BJ (cell line): Measurements from ENCODE around the gene CFAP54. TPM values are rescaled to one million over a fixed set of nuclear protein-coding genes. Genes with fewer than 3 reads are reported as not detected.

Experiments
- CTCF ChIA-PET: fragments of 350-600 bp; formaldehyde crosslinking; extraction: SDS; loops from one replicate; lab custom pipeline; 2021; ENCODE audit warnings: antibody characterized with exemption, inconsistent platforms; lab: Yijun Ruan, JAX
- POLR2A ChIA-PET: fragments of 300-600 bp; sonication (Branson Sonifier 250); formaldehyde crosslinking; extraction: SDS; loops from one replicate; lab custom pipeline; 2021; ENCODE audit warnings: antibody characterized with exemption; lab: Charles Lee
- DNase-seq: peaks from one replicate; pipeline ENCODE4 v3.0.0-alpha.2; 2011; ENCODE audit warnings: low read depth
- H3K27me3 ChIP-seq: 2 replicates; pipeline ENCODE4 v1.6.0; 2011; ENCODE audit warnings: low read length; ENCODE audit not compliant: control insufficient read depth, insufficient read depth
- H3K36me3 ChIP-seq: 2 replicates; pipeline ENCODE4 v1.5.1; 2011; ENCODE audit warnings: low read length; ENCODE audit not compliant: control insufficient read depth, insufficient read depth
- H3K4me3 ChIP-seq: 2 replicates; pipeline ENCODE4 v1.5.1; 2011; ENCODE audit warnings: low read depth, mild to moderate bottlenecking, control low read depth, low read length
- polyA plus RNA-seq: library from polyadenylated mRNA; depleted of rRNA; stranded (reverse); fragments of >200 nt; gene quantifications from 2 replicates; pipeline ENCODE4 v1.2.3, GENCODE V29; 2011
- TF ChIP-seq, protein P1 (sequence below): IDR thresholded peaks from 2 replicates; pipeline ENCODE4 v1.5.1; 2011; ENCODE audit warnings: low read depth, mild to moderate bottlenecking, control low read depth, inconsistent platforms, low read length, moderate library complexity; ENCODE audit not compliant: insufficient read depth

The CFAP54 gene
- polyA plus RNA-seq, 1 experiment, result 0.38 TPM

- no peak for DNase-seq
- Histone ChIP-seq H3K27me3 (no peaks in the 10 kb centered on the region), H3K36me3 (no peaks in the 10 kb centered on the region), H3K4me3 (no peak overlapping the region)
- ChIA-PET CTCF (interaction anchor here (1.4 kb wide), 1 partner anchor 18 kb away, joined by 3 read pairs; the partner anchor contains the start of gene CFAP54), POLR2A (no interaction called here)
- TF ChIP-seq, protein P1, sequence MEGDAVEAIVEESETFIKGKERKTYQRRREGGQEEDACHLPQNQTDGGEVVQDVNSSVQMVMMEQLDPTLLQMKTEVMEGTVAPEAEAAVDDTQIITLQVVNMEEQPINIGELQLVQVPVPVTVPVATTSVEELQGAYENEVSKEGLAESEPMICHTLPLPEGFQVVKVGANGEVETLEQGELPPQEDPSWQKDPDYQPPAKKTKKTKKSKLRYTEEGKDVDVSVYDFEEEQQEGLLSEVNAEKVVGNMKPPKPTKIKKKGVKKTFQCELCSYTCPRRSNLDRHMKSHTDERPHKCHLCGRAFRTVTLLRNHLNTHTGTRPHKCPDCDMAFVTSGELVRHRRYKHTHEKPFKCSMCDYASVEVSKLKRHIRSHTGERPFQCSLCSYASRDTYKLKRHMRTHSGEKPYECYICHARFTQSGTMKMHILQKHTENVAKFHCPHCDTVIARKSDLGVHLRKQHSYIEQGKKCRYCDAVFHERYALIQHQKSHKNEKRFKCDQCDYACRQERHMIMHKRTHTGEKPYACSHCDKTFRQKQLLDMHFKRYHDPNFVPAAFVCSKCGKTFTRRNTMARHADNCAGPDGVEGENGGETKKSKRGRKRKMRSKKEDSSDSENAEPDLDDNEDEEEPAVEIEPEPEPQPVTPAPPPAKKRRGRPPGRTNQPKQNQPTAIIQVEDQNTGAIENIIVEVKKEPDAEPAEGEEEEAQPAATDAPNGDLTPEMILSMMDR, result no peak
Measured at GRCh38 chr12:96471368-96472050, 17.9 kb upstream of the CFAP54 start.

DNA sequence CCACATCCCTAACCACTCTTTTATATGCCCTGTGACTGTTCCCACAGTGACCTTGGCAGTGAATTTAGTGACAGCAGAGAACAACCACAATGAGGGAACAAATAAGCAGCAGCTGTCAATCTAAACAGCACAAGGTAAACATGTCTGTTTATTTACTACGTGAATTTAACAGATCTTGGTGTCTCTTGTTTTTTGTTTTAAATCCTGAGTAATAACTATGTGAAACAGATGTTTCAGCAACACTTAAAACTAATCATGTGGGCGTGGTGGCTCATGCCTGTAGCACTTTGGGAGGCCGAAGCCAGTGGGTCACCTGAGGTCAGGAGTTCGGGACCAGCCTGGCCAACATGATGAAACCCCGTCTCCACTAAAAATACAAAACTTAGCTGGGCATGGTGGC, 17.0 kb upstream of the CFAP54 start:
- POLR2A ChIA-PET, result no interaction called here
- H3K4me3 ChIP-seq, result no peak overlapping the region
- no peak for DNase-seq
- no peaks in the 10 kb centered on the region for H3K36me3 ChIP-seq
- CTCF ChIA-PET, result interaction anchor here (1.4 kb wide), 1 partner anchor 17 kb away, joined by 3 read pairs; the partner anchor contains the start of gene CFAP54
- TF ChIP-seq, protein P1, result no peak
- no peaks in the 10 kb centered on the region for H3K27me3 ChIP-seq

GRCh38 chr12:96473394-96474093, 15.8 kb upstream of the CFAP54 start:
- no peak for DNase-seq

DNA sequence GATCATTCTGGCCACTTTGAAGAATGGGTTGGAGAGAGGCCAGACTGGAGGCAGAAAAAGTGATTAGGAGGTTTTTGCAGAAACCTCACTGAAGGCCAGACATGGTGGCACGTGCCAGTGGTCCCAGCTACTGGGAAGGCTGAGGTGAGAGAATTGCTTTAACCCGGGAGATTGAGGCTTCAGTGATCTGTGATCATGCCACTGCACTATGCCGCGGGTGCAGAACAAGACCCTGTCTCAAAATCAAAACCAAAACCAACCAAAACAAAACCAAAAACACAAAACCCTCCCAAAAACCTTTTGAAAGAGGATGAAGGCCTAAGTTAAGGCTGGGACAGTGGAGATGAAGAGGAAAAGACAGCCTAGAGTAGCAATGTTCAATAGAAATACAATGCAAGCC, 15.2 kb upstream of the CFAP54 start:
- TF ChIP-seq, protein P1, result no peak
- Histone ChIP-seq H3K36me3 (no peaks in the 10 kb centered on the region), H3K27me3 (no peaks in the 10 kb centered on the region), H3K4me3 (no peak overlapping the region)
- CTCF ChIA-PET, result no interaction called here
- POLR2A ChIA-PET, result no interaction called here
- no peak for DNase-seq

More at GRCh38 chr12:96473394-96474093, 15.8 kb upstream of the CFAP54 start:
- no peak overlapping the region for H3K4me3 ChIP-seq
- ChIA-PET CTCF (no interaction called here), POLR2A (no interaction called here)
- no peaks in the 10 kb centered on the region for H3K36me3 ChIP-seq
- H3K27me3 ChIP-seq, result no peaks in the 10 kb centered on the region
- TF ChIP-seq, protein P1, result no peak

GRCh38 chr12:96478011-96478410, 11.4 kb upstream of the CFAP54 start:
- TF ChIP-seq, protein P1, result no peak
- Histone ChIP-seq H3K27me3 (no peaks in the 10 kb centered on the region), H3K4me3 (no peak overlapping the region), H3K36me3 (no peaks in the 10 kb centered on the region)
- CTCF ChIA-PET, result no interaction called here
- POLR2A ChIA-PET, result no interaction called here
- DNase-seq, result no peak
